Measurements from ENCODE around the gene IL22RA1. TPM values are rescaled to one million over a fixed set of nuclear protein-coding genes. Genes with fewer than 3 reads are reported as not detected.

IL22RA1 gene
- total and polyA plus RNA-seq, 2 of the 8 experiments (the other 6 are each of a cell fraction or from before 2014, with no cell fraction given): 0.17 to 0.32 TPM

- Histone ChIP-seq H2BK120ac (replicated peaks; ENCODE audit: low read depth, low read length) (no peak overlapping the region), H3K79me2 (ENCODE audit: control insufficient read depth in 1 of 2, insufficient read depth in 2 of 2, low read length in 2 of 2) (peaks cover 0 to 8% of the 10 kb centered on the region in 2 experiments; a peak in 2 of 4 replicates), H3K14ac (ENCODE audit: insufficient read length) (no peak overlapping the region), H4K91ac (replicated peaks; ENCODE audit: insufficient read length, low read length) (no peak overlapping the region), H2AFZ (ENCODE audit: low read length) (no peak overlapping the region), H3K79me1 (ENCODE audit: low read depth, low read length) (peaks cover 7% of the 10 kb centered on the region; the same call in 1 of the 2 replicates), H2BK20ac (ENCODE audit: low read length) (no peak overlapping the region), H3K23me2 (ENCODE audit: low read depth, low read length) (peaks cover 5% of the 10 kb centered on the region), H3K9me3 (ENCODE audit: insufficient read depth in 2 of 2, low read depth in 1 of 2, low read length in 1 of 2) (no peaks in the 10 kb centered on the region), H4K20me1 (replicated peaks in 1 of 2; ENCODE audit: control insufficient read depth in 1 of 2, insufficient read depth in 2 of 2, low read length in 2 of 2) (no peaks in the 10 kb centered on the region), H2BK15ac (ENCODE audit: low read length) (no peak overlapping the region), H3K23ac (ENCODE audit: insufficient read length) (no peak overlapping the region), H3K4ac (replicated peaks; ENCODE audit: insufficient read length, low read depth, low read length) (no peak overlapping the region), H3K27me3 (replicated peaks in 1 of 4; ENCODE audit: control insufficient read depth in 3 of 4, extremely low read depth in 1 of 4, insufficient read depth in 3 of 4, low read length in 3 of 4) (no peaks in the 10 kb centered on the region; a peak in 1 of 7 replicates), H3K9ac (replicated peaks in 1 of 4; ENCODE audit: extremely low read depth in 1 of 4, low read depth in 3 of 4, low read length in 3 of 4) (no peak overlapping the region), H2BK12ac (ENCODE audit: low read depth, low read length) (no peak overlapping the region), H4K8ac (ENCODE audit: extremely low read depth, insufficient read depth, low read length) (no peak overlapping the region), H3K4me3 (ENCODE audit: extremely low read depth in 1 of 4, insufficient read depth in 2 of 4, low read depth in 3 of 4, low read length in 4 of 4) (no peak overlapping the region), H3K27ac (ENCODE audit: low read depth, low read length) (no peak overlapping the region), H3K56ac (replicated peaks; ENCODE audit: insufficient read length, low read depth, low read length) (no peak overlapping the region), H3K4me2 (ENCODE audit: insufficient read depth in 1 of 2, low read depth in 2 of 2, low read length in 2 of 2) (no peak overlapping the region), H2BK5ac (ENCODE audit: low read depth, low read length) (no peak overlapping the region), H3K4me1 (replicated peaks in 1 of 4; ENCODE audit: control insufficient read depth in 3 of 4, insufficient read depth in 4 of 4, low read length in 3 of 4) (peaks cover 0 to 2% (median 0%) of the 10 kb centered on the region in 4 experiments; a peak in 2 of 7 replicates), H2AK5ac (ENCODE audit: low read depth, low read length) (no peak overlapping the region), H3K18ac (ENCODE audit: extremely low read depth, low read length) (no peak overlapping the region), H3K36me3 (ENCODE audit: control insufficient read depth in 2 of 4, insufficient read depth in 4 of 4, low read length in 3 of 4) (peaks cover 0 to 8% (median 1%) of the 10 kb centered on the region in 4 experiments; a peak in 2 of 8 replicates), H4K5ac (ENCODE audit: insufficient read length, low read depth, low read length) (no peak overlapping the region)
- DNase-seq (ENCODE audit: low read depth in 1 of 2, low spot score in 2 of 2): no peak
- POLR2A ChIA-PET (ENCODE audit: partially characterized antibody): interaction anchor here (3.6 kb wide), 1 partner anchor 29 kb away, joined by 10 read pairs; no protein-coding TSS in a partner anchor
- CTCF ChIA-PET (ENCODE audit: partially characterized antibody): interaction anchor here (0.9 to 1.8 kb wide), 3 partner anchors 24 to 32 kb away, joined by 3 to 5 read pairs (median 5); no protein-coding TSS in a partner anchor
- FAIRE-seq: no peak
- WGBS, 2 experiments (ENCODE audit: extremely low coverage in 1 of 2, insufficient coverage in 1 of 2, insufficient read length in 1 of 2, insufficient replicate concordance in 2 of 2, low coverage in 1 of 2, low lambda C conversion rate in 2 of 2, missing lambda C conversion rate in 1 of 2): 82% methylated on average over 6 of the region's 6 CpGs; no CpG with 5 or more reads in 1 of the 2 experiments
- TF ChIP-seq CBX8 (IDR thresholded peaks at IDR 0.05; ENCODE audit: borderline replicate concordance, low read depth, low read length) (no peak), HDAC2 (IDR thresholded peaks at IDR 0.05; ENCODE audit: borderline replicate concordance in 1 of 2, low read depth in 2 of 2, low read length in 2 of 2) (no peak), CTBP2 (IDR thresholded peaks at IDR 0.05; ENCODE audit: borderline replicate concordance, insufficient read depth, insufficient read length, low read length) (no peak), KDM4A (IDR thresholded peaks at IDR 0.05; ENCODE audit: low read depth, low read length, severe bottlenecking) (no peak), PHF8 (conservative IDR thresholded peaks at IDR 0.05; ENCODE audit: low read depth, low read length) (no peak), FOSL1 (IDR thresholded peaks at IDR 0.05; ENCODE audit: insufficient read depth, low read depth, low read length) (no peak), MAFK (IDR thresholded peaks at IDR 0.05; ENCODE audit: low read depth, low read length) (no peak), POU5F1 (IDR thresholded peaks at IDR 0.05; ENCODE audit: low read depth, low read length) (no peak), TAF7 (optimal IDR thresholded peaks at IDR 0.05; ENCODE audit: borderline replicate concordance, low read depth, low read length) (no peak), POLR2A (IDR thresholded peaks at IDR 0.05; ENCODE audit: control extremely low read depth in 1 of 2, low read depth in 2 of 2, low read length in 2 of 2) (no peak), HDAC6 (IDR thresholded peaks at IDR 0.05; ENCODE audit: low read depth, low read length) (no peak), GABPA (IDR thresholded peaks at IDR 0.05; ENCODE audit: borderline replicate concordance, insufficient read depth, low read length) (no peak)
- TF ChIP-seq, protein P1, sequence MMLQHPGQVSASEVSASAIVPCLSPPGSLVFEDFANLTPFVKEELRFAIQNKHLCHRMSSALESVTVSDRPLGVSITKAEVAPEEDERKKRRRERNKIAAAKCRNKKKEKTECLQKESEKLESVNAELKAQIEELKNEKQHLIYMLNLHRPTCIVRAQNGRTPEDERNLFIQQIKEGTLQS (IDR thresholded peaks at IDR 0.05; ENCODE audit: insufficient read depth, low read depth, low read length): no peak
These were observed 39.1 kb upstream of the IL22RA1 start for GRCh38 chr1:24182061-24182460.
